Measurements from ENCODE around the gene MAP3K14.
A peak's percentile ranks its signal among the peaks of the same experiment; 100 is the strongest.

MAP3K14 gene

DNA sequence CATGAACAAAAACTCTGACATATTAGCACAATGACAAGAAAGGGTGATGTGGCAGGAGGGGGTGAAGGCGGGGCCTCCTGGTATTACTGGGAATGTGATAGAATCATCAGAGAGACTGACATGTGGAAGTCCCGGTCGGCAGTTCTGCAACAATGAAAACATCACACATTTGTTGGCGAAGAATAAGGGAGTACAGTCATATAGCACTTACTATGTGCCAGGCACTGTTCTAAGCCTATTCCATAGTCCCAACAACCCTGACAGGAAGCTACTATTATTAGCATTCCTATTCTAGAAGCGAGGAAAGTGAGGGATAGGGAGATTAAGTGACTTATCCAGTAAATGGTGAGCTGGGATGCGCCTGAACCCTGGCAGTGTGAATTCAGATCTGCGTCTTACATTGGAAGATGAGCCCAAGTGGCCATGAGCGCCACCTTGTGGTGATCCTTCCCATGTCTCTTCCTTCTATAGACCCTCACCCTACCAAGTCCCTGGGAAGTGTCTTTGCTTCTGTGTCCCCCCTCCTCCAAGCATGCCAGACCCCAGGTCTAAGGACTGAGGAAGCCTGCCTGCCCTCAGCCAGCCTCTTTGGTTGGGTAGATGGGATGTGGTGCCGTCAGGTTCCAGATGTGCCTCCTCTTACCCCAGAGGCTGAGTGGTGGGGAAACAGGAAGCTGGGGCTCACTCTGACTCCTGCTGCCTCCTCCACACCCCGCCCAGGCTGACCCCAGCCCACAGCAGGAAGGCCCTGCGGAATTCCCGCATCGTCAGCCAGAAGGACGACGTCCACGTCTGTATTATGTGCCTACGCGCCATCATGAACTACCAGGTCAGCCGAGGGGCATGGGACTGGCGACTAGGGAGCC is 81.2 kb downstream of the MAP3K14 start:
- Histone ChIP-seq H3K27me3 (ENCODE audit: control insufficient read depth, low read length) (no peaks in the 10 kb centered on the region), H3K79me2 (ENCODE audit: control insufficient read depth, low read length) (no peaks in the 10 kb centered on the region), H3K36me3 (ENCODE audit: control insufficient read depth, low read length) (peaks cover 19% of the 10 kb centered on the region), H3K9me2 (replicated peaks; ENCODE audit: control insufficient read depth, low read length) (no peaks in the 10 kb centered on the region), H3K4me3 (ENCODE audit: low read length) (no peak overlapping the region), H3F3A (ENCODE audit: control insufficient read depth, insufficient read depth) (peaks cover 4% of the 10 kb centered on the region), H3K27ac (ENCODE audit: low read depth, low read length) (no peak overlapping the region), H3K4me1 (ENCODE audit: control insufficient read depth, low read length) (peaks cover 6% of the 10 kb centered on the region), H3K9me3 (ENCODE audit: control insufficient read depth, insufficient read depth, low read length) (no peaks in the 10 kb centered on the region), H4K20me1 (ENCODE audit: control insufficient read depth, insufficient read depth, low read depth, low read length) (no peaks in the 10 kb centered on the region), H3K4me2 (ENCODE audit: low read length) (no peak overlapping the region)
- no peak for TF ChIP-seq EZH2phosphoT487 (IDR thresholded peaks at IDR 0.05; ENCODE audit: borderline replicate concordance, low read length)
- TF ChIP-seq, protein P1, sequence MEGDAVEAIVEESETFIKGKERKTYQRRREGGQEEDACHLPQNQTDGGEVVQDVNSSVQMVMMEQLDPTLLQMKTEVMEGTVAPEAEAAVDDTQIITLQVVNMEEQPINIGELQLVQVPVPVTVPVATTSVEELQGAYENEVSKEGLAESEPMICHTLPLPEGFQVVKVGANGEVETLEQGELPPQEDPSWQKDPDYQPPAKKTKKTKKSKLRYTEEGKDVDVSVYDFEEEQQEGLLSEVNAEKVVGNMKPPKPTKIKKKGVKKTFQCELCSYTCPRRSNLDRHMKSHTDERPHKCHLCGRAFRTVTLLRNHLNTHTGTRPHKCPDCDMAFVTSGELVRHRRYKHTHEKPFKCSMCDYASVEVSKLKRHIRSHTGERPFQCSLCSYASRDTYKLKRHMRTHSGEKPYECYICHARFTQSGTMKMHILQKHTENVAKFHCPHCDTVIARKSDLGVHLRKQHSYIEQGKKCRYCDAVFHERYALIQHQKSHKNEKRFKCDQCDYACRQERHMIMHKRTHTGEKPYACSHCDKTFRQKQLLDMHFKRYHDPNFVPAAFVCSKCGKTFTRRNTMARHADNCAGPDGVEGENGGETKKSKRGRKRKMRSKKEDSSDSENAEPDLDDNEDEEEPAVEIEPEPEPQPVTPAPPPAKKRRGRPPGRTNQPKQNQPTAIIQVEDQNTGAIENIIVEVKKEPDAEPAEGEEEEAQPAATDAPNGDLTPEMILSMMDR (IDR thresholded peaks at IDR 0.05; ENCODE audit: low read depth, low read length, poor library complexity, severe bottlenecking), result peak; percentile 96

DNA sequence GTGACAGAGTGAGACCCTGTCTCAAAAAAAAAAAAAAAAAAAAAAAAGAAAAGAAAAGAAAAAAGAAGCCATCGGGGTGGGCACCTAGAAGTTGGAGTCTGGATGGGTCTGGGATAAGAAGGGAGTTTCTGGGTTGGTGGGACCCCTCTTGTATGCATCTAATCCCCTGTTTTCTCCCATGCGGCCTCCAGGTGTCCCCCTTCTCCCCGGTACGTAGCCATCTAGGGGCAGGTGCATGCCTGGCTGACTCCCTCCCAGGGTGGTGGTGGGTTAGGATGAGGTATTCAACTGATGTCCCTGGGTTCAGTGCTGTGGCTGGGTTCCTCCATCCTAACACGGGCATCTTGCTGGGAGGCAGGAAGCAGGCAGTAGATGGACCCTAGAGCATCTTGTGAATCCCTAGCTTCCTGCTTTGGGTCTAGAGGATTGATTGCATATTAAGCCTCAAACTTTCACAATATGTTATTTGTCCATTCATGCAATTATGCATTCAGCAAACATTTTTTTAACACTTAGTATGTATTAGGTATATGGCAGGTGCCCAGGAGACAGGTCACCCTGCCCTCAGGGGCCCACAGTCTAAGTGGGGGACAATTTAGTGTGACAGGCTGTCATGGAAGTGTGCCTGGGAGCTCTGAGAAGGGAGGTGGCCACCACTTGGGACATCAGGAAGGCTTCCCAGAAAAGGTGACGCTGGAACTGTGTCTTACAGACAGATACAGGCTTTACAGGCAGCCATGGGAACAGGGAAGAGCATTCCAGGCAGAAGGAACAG is 82.0 kb downstream of the MAP3K14 start:
- TF ChIP-seq, protein P1 (IDR thresholded peaks at IDR 0.05; ENCODE audit: low read depth, low read length, poor library complexity, severe bottlenecking), result peak; percentile 65
- no peak for TF ChIP-seq EZH2phosphoT487 (IDR thresholded peaks at IDR 0.05; ENCODE audit: borderline replicate concordance, low read length)
- Histone ChIP-seq H3K4me1 (ENCODE audit: control insufficient read depth, low read length) (peaks cover 9% of the 10 kb centered on the region), H3F3A (ENCODE audit: control insufficient read depth, insufficient read depth) (peaks cover 4% of the 10 kb centered on the region), H3K4me3 (ENCODE audit: low read length) (no peak overlapping the region), H3K27me3 (ENCODE audit: control insufficient read depth, low read length) (no peaks in the 10 kb centered on the region), H3K9me2 (replicated peaks; ENCODE audit: control insufficient read depth, low read length) (no peaks in the 10 kb centered on the region), H3K4me2 (ENCODE audit: low read length) (no peak overlapping the region), H3K9me3 (ENCODE audit: control insufficient read depth, insufficient read depth, low read length) (no peaks in the 10 kb centered on the region), H3K79me2 (ENCODE audit: control insufficient read depth, low read length) (peaks cover 2% of the 10 kb centered on the region; the same call in 1 of the 2 replicates), H3K27ac (ENCODE audit: low read depth, low read length) (no peak overlapping the region), H4K20me1 (ENCODE audit: control insufficient read depth, insufficient read depth, low read depth, low read length) (no peaks in the 10 kb centered on the region), H3K36me3 (ENCODE audit: control insufficient read depth, low read length) (peaks cover 19% of the 10 kb centered on the region)

DNA sequence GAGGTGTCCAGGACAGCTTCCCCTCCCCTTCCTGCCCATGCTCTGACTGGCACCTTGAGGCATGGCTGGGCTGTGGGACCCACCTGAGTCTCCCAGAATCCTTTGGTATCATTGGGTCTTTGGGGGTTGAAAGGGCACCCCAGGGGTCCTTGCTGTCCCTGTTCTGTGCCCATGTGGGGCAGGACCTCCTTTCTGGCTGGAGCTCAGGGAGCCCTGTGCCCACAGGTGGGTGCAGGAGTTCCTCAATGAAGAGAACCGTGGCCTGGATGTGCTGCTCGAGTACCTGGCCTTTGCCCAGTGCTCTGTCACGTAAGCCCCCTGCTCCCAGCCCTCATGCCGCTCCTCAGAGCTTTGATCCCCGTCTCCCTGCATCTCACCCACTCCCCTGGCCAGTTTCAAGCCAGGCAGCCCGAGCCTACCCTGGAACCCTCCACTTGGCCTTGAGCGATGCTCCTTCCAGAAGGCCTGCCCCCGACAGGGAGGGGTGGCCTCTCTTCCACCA is 83.3 kb downstream of the MAP3K14 start:
- peaks cover 22% of the 10 kb centered on the region for H3K4me1 ChIP-seq (ENCODE audit: control insufficient read depth, low read length)
- H3K4me3 ChIP-seq (ENCODE audit: low read length), result no peak overlapping the region
- no peaks in the 10 kb centered on the region for H3K9me3 ChIP-seq (ENCODE audit: control insufficient read depth, insufficient read depth, low read length)
- peaks cover 13% of the 10 kb centered on the region for H3K79me2 ChIP-seq (ENCODE audit: control insufficient read depth, low read length)
- H3K9me2 ChIP-seq (replicated peaks; ENCODE audit: control insufficient read depth, low read length), result no peaks in the 10 kb centered on the region
- no peak overlapping the region for H3K4me2 ChIP-seq (ENCODE audit: low read length)
- peaks cover 13% of the 10 kb centered on the region for H3K36me3 ChIP-seq (ENCODE audit: control insufficient read depth, low read length)
- TF ChIP-seq, protein P1 (IDR thresholded peaks at IDR 0.05; ENCODE audit: low read depth, low read length, poor library complexity, severe bottlenecking), result no peak
- TF ChIP-seq EZH2phosphoT487 (IDR thresholded peaks at IDR 0.05; ENCODE audit: borderline replicate concordance, low read length), result no peak
- no peak overlapping the region for H3K27ac ChIP-seq (ENCODE audit: low read depth, low read length)
- H4K20me1 ChIP-seq (ENCODE audit: control insufficient read depth, insufficient read depth, low read depth, low read length), result no peaks in the 10 kb centered on the region
- no peaks in the 10 kb centered on the region for H3K27me3 ChIP-seq (ENCODE audit: control insufficient read depth, low read length)
- peaks cover 10% of the 10 kb centered on the region for H3F3A ChIP-seq (ENCODE audit: control insufficient read depth, insufficient read depth)

Data from DOHH2 (cell line).